Lower leg skin (tissue), 3 donors: Measurements from ENCODE around the gene RPS14.

Source experiments
- CTCF ChIP-seq, 3 donors: fragments of 450-650 bp; IDR thresholded peaks; one replicate each; pipeline ENCODE4 v1.5.1; 2016; ENCODE audit warnings: antibody characterized with exemption in 3 of 3, mild to moderate bottlenecking in 3 of 3, moderate library complexity in 2 of 3
- POLR2A ChIP-seq, 2 donors: fragments of 450-650 bp; IDR thresholded peaks; one replicate each; pipeline ENCODE4 v1.6.1; 2016 to 2017; ENCODE audit warnings: antibody characterized with exemption in 2 of 2, mild to moderate bottlenecking in 1 of 2, moderate library complexity in 1 of 2

DNA sequence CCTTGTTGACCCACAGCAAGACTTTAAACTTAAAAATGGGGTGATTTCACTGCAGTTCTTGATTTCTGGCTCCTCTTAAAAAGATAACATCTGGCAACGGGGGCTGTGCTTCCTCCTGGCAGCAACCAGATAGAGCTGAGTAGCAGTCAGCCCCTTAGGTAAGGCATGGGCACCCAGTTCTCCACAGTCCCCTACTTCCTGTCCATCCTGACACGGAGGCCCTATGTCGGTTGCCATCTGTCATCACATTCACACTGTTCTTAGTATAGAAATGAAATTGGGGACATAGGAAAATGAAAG is 48.5 kb downstream of the RPS14 start:
- TF ChIP-seq CTCF (IDR thresholded peaks at IDR 0.05) (no peak), POLR2A (IDR thresholded peaks at IDR 0.05) (no peak)
